Lung microvascular endothelial cell (primary cell): ENCODE measurements around the gene UTP4. TPM values are rescaled to one million over a fixed set of nuclear protein-coding genes. Genes with fewer than 3 reads are reported as not detected.

Experiments used
- DNase-seq, 2 donors: peaks; one replicate each; pipeline versions ENCODE4 v3.0.0 to v3.0.0-alpha.2; 2010; ENCODE audit warnings: low read depth in 2 of 2
- total RNA-seq: library from RNA; depleted of rRNA; stranded (reverse); fragments of >200 nt; gene quantifications from 2 replicates; pipeline ENCODE4 v1.2.1, GENCODE V29; 2014

UTP4 gene
- total RNA-seq = 11.1 and 11.7 TPM in 2 replicates

- peak; percentile 87 to 90 for DNase-seq
Measured at GRCh38 chr16:69132424-69133252, at the start of gene UTP4, which contains the start of gene CHTF8. Gene UTP4 (plus strand): TSS chr16:69132649. CDS start chr16:69133460, 811 bp downstream. Gene CHTF8 (minus strand): TSS chr16:69132588. CDS start chr16:69121458, 11,130 bp downstream.

GRCh38 chr16:69083306-69083941, 49.0 kb upstream of the UTP4 start:
- DNase-seq = no peak

- DNase-seq = peak; percentile 24 to 47
Measured at GRCh38 chr16:69084289-69084688, 48.2 kb upstream of the UTP4 start.

DNA sequence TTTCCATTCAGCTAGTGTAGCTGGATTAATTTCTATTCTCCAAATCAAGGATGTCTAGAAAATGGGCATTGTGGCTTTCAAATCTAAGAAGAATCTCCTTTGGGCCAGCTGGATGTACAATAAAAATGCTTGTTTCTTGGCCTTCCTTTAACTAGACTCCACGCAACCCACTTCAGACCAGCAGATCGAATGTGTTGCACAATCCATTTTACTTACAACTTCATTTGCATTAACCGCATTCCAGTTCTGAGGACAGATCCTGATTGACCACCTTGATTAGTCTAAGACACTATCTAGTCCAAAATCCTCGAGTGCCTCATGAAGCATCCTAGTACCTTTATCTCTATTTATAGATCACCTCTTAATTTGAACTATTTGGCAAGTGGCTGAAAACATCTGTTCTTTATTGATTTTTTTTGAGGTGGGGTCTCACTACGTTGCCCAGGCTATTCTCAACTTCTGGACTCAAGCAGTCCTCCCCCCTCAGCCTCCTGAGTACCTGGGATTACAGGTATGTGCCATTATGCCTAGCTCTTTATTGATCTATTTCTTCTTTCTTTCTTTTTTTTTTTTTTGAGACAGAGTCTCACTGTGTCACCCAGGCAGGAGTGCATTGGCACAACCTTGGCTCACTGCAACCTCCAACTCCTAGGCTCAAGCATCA, 47.3 kb upstream of the UTP4 start:
- DNase-seq = no peak

DNA sequence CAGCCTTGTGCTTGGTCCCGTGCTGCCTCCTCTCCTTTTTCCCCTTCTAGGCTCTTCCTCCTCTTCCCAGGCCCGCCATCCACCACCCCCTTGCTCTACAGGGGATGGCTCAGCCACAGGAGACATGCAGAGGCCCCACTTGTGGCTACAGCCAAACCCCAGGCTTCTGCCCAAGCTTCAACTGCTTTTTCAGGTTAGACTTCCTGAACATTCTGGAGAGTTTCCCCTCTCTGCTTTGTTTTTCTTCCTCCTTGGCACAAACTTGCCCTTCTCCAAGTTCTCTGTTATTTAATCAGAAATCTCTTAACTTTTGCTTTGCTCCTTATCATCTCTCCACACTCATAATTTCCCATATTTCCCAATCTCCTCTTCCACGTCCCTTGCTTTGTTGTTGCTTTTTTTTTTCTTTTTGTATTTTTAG, 45.3 kb upstream of the UTP4 start:
- DNase-seq = peak in 1 of 2 donors; percentile 11

- DNase-seq = no peak
Measured at GRCh38 chr16:69088684-69089083, 43.8 kb upstream of the UTP4 start.

DNA sequence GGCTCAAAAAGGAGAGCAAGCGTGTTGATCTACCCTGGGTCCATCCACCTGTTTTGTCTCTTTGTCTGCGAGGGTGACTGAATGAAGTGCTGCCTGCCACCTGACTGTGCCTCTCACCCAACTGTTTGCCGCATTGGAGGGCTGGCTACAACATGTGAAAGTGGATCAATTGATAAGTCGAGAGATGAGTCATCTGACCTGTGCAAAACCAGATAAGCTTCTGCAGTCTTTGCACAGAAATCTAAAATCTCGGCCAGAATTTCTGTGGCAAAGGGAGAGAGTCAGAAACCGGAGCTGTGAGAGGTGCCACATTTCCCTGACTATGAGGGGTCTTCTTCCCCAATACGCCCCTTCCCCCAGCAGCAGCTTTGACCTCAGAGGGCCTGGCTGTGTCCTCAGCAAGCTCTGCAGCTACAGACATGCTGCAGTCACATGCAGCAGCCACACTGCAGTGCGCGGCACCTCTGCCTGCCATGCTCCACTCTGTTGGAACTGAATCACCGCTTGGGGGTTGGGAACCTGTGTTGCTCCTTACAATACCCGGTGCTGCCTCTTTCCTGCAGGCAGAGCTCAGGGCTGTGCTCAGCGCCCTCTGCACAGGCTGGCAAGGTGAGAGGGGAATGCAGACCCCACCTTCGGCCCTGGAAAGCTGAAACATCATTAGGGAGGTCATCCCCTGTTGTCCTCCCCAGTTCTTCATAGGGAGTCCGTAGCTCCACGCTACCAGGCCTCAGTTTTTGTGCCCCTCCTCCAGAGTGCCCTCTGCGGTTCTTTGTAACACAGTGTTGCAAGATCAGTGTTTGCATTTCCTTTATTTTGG, 43.1 kb upstream of the UTP4 start:
- peak in 1 of 2 donors; percentile 12 for DNase-seq

DNA sequence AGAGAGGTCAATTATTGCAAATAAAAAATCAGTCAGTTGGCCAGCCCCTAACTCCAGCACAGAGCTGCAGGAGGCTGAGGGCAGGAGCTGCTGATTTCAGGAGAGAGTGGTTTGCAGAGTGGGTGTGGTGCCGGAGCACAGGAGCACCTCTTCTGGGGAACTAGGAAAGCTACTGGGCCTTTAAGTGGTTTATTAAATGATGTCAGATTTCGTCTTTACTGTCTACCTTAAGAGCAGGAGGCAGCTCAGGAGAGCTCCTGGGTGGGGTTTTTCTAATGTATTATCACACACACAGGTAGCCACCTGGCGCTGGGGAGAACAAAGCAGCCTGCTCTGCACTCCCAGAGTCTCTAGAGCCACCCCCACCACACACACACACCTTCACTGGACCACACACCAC, 38.5 kb upstream of the UTP4 start:
- DNase-seq = no peak

GRCh38 chr16:69094501-69094900, 37.9 kb upstream of the UTP4 start:
- no peak for DNase-seq

DNA sequence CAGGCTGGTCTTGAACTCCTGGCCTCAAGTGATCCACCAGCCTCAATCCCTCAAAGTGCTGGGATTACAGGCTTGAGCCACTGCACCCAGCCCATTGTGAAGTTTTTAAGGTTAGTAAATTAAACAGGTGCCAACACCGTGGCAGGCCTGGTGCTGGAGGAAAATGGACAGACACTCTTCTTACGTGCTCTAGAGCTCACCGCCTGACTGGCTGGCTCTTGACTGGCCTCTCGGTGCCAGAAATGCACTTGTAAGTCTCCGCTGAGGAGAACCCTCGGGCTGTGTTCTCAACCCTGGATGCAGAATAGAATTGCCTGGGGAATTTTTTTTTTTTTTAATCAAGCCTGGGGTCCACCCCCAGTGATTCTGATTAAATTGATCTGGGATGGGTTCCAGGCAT, 37.3 kb upstream of the UTP4 start:
- DNase-seq = no peak

DNA sequence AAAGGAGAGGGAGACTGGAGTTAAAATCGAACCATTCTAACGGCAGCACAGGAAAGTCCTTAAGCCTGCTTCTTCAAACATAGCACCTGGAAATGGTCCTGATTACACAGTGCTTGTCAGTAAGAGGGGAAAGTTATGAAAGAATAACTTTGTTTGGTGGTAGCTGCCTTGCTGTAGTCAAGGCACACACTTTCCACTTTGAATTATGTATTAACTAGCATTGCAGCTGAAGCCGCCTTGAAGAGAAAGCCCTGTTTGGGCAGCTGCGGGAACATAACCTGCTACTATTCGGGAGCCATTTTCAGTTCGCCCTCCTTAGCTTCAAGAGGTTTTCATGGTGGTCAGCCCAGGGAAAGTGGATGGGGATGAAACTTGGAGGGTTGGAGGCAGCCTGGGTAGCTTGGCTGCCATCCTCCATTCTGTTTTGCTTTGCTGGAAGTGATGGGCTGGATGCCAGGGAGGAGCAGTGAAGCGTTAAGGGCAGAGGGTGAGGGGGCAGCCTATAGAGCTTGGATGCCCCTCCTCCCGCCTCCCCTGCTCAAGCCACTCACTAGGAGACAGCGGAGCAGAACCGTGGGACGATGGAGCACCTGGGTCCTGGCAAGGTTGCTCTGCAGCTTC, 32.3 kb upstream of the UTP4 start:
- no peak for DNase-seq

GRCh38 chr16:69105501-69106361, 26.7 kb upstream of the UTP4 start, which contains the start of gene HAS3:
Gene HAS3 (plus strand): TSS chr16:69105653. CDS start chr16:69109396, 3,743 bp downstream.
- DNase-seq = peak; percentile 76 to 77

- peak in 1 of 2 donors; percentile 25 for DNase-seq
Measured at GRCh38 chr16:69106491-69107315, 25.7 kb upstream of the UTP4 start.

- peak; percentile 13 to 44 for DNase-seq
Measured at GRCh38 chr16:69107316-69107962, 25.0 kb upstream of the UTP4 start.

- peak in 1 of 2 donors; percentile 28 for DNase-seq
Measured at GRCh38 chr16:69108064-69108904, 24.2 kb upstream of the UTP4 start.

GRCh38 chr16:69108905-69109252, 23.6 kb upstream of the UTP4 start:
- no peak for DNase-seq

DNA sequence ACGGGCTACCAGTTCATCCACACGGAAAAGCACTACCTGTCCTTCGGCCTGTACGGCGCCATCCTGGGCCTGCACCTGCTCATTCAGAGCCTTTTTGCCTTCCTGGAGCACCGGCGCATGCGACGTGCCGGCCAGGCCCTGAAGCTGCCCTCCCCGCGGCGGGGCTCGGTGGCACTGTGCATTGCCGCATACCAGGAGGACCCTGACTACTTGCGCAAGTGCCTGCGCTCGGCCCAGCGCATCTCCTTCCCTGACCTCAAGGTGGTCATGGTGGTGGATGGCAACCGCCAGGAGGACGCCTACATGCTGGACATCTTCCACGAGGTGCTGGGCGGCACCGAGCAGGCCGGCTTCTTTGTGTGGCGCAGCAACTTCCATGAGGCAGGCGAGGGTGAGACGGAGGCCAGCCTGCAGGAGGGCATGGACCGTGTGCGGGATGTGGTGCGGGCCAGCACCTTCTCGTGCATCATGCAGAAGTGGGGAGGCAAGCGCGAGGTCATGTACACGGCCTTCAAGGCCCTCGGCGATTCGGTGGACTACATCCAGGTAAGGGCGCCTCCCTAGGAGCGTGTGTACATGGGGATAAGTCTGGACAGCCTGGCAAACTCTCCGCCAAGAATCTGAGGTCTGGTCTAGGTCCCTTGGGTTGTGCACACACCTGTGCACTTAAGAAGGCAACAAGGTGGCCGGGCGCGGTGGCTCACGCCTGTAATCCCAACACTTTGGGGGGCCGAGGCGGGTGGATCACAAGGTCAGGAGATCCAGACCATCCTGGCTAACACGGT, 22.8 kb upstream of the UTP4 start:
- no peak for DNase-seq
